HG03159 (cell line): ENCODE data around the gene TBPL1.
"Not testable (repeated sequence)": the region's sequence is repeated elsewhere in the genome, so short reads cannot be mapped to it uniquely, and the experiment has no call there.

Experiments used
- ATAC-seq: cut with Tn5 transposase; IDR thresholded peaks from one replicate; pipeline ENCODE4 v1.9.1; 2021; ENCODE audit warnings: mild to moderate bottlenecking, moderate library complexity; ENCODE audit not compliant: unreplicated experiment

The TBPL1 gene

DNA sequence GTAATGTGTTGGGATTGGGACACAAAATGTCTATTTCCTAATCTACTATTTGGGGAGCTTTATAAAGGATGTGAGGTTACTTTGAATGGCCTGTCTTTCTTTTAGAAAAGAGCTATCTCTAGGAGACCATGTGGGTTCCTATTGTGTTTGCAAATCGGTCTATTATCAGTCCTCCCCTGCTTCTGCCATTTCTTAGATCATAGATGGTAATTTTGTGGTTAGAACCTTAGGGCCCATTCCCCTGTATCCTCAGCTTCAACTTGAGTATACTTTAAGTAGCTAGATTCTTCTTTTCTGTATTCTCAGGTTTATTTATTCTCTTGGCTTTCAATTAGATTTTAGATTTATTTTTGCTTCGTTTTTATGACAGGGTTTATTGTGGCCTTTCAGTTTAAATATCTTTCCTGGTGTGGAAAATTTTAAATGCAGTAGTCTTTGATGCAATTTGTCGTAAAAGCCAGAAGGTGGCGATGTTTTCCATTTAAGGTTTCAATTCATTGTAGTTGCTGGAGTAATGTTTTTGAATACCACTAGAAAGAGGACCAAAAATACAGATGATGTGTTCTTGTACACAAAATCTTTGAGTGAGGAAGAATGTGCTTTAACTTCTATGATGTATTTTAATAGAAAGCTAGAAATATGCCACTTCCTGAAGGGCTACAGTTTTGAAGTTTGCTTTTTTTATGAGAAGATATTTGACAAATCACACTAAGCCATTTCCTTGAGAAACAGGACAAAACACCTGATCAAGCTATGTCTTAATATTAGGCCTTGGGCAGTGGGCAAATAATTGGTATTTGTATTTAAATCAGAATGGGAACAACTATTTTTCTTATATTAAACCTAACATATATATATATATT lies 20.3 kb downstream of the TBPL1 start:
- ATAC-seq: peak; percentile 59

DNA sequence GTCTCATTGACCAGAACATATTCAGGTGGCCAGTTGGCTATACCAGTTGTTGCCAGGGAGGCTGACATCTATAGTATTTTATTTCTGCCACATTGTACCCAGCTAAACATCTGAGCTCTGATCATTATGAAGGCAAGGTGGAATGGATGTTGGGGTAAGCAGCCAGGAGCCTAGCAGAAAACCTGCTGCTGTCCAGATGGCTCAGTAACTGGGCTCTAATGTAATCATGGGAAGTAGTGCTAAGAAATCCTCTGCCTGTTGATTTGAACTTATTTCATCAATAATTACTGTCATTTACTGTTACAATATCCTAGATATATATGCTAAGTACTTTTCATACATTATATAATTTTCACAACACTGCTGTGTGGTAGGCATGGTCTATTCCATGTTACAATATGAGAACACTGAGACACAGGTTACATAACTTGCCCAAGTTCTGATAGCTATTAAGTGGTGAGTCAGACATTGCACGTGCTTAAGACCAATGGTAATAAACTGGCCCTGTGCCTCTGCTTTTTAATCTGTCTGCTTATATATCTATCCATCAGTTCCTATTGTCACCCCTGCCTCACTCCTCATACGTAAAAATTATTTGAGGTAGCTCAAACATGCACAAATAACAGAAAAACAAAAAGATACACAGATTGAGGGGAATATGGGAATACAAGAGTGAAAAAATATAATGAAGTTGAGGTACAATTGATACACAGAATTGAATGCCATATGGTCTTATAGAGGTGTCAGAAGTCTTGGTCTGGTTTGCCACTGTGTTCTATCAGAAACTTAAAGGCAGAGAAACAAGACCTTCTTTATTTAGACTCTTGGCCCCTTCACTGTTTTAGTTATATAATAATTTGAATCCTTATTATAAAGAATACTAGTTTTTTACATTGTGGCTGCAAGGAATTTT lies 25.2 kb downstream of the TBPL1 start:
- ATAC-seq: no peak

GRCh38 chr6:133978896-133979240 lies 25.8 kb downstream of the TBPL1 start:
- no peak for ATAC-seq

- not testable (repeated sequence) for ATAC-seq
These were observed 26.4 kb downstream of the TBPL1 start for GRCh38 chr6:133979269-133979963.

DNA sequence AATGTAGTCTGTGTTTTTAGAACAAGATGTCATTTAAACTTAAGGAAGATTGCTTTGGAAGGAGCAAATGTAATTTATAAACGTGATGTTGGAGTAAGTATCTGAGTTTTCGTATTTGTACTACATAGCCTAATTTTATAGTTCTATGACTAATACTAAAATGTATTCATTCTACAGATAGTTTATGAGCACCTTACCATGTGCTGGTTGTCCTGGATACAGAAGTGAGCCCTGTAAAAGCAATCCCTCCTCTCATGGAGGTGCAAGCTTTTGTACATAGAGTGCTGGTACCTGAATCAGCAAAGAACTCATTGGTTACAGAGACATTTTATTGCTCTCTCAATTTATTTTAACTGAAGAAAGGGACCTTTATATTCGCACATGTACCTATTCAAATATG lies 27.1 kb downstream of the TBPL1 start:
- no peak for ATAC-seq

DNA sequence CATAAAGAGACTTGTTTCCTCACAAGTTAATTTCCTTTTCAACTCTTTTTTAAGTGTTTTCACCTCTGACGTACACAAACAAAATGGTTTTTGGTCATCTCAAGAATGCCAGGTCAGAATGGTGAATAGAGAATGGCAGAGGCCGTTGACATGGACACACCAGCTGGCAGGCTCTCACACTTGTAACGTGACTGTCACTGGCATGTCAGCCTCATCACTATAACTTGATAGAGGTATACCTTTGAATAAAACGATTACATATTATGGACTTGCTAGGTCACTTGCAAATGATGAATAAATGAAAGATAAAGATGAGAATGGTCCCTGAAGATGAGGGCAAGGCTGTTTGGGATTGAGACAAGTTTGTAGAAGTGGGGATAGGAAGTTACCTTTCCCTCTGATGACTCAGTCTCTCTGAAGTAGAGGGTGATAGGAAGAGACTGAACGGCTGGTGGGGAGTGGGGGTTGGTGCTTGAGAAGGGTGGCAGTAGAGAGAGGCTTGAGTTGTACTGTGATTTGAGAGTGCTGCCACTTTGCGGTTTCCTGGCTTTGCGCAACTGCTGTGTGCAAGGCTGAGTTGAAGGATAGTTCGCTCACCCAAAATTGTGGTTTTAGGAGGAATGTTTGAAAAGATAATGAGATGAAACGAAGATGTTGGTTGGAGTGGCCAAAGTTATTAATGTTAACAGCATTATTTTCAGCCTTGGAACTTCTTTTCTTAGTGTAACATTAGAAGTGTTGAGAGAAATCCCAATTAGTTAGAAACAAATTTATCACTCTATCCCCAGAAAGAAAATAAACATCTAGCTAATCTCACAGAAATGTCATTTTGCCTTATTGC lies 30.3 kb downstream of the TBPL1 start:
- no peak for ATAC-seq

- ATAC-seq: no peak
These were observed 32.9 kb downstream of the TBPL1 start for GRCh38 chr6:133985970-133986369.

- ATAC-seq: no peak
These were observed 33.9 kb downstream of the TBPL1 start for GRCh38 chr6:133986942-133987341.

- no peak for ATAC-seq
These were observed 36.5 kb downstream of the TBPL1 start for GRCh38 chr6:133989525-133989924.

- no peak for ATAC-seq
These were observed 37.3 kb downstream of the TBPL1 start for GRCh38 chr6:133990321-133990720.

- ATAC-seq: no peak
These were observed 38.1 kb downstream of the TBPL1 start for GRCh38 chr6:133991096-133991593.

- ATAC-seq: no peak
These were observed 40.1 kb downstream of the TBPL1 start for GRCh38 chr6:133992992-133993680.

DNA sequence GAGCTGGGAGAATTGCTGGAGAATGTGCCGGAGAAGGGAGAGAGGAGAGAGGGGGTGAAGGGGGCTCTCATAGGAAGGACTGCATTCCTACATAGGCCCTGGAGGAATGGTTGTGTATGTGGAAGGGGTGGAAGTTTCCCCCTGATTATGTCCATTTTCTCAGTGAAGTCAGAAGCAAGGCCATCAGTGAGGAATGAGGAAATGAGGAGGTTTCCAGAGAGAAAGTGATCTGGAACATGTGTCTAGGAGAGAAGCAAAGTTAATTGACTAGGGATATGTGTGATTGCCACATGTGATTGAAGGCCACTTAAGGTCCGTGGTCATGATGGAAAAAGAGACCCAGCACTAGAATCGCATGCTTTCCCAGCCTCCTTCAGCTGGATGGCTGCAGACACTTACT lies 42.3 kb downstream of the TBPL1 start:
- no peak for ATAC-seq

- ATAC-seq: no peak
These were observed 42.7 kb downstream of the TBPL1 start for GRCh38 chr6:133995758-133996157.

GRCh38 chr6:133997267-133997666 lies 44.2 kb downstream of the TBPL1 start:
- no peak for ATAC-seq

DNA sequence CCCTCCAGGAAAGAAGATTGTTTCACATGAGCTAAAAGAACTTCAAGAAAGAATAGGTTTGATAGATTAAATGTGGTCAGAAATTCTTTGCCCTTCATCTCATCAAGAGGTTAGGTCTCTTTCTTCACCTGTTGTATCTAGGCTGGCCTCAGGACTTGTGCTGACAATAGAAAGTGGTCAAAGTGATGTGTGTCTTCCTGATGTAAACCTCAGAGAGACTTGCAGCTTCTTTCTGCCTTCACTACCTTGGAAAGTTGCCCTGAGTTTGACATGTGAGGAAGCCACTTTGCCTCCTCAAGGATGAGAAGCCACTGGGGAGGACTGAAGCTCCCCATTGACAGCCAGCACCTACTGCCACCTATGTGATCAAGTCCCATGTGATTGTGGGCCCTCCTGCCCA lies 46.3 kb downstream of the TBPL1 start:
- ATAC-seq: no peak

- no peak for ATAC-seq
These were observed 47.4 kb downstream of the TBPL1 start for GRCh38 chr6:134000443-134000842.

GRCh38 chr6:134002821-134003220 lies 49.8 kb downstream of the TBPL1 start:
- ATAC-seq: no peak

DNA sequence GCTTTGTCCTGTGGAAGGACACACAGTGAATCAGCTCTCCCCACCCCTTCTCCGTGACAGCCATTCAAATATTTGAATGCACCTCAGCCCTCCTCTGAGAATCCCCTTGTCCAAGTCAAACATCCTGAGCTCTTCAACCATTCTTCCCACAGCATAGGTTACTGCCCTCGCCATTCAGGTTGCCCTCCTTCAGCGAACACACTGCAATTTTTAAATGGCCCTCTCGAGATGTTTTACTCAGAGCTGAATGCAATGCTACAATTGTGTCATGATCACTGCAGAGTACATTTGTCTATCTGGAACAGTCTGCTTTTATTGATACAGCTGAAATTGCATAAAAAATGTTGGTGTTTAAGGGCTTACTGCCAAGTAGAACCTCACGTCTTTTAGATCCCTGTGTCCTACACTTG lies 50.5 kb downstream of the TBPL1 start:
- ATAC-seq: no peak

GRCh38 chr6:134004714-134005113 lies 51.7 kb downstream of the TBPL1 start:
- no peak for ATAC-seq
